SK-N-MC (cell line): ENCODE data around the gene ARSB.

Source experiments
- EZH2 ChIP-seq: fragments of 200-600 bp; sonication (generic); IDR thresholded peaks from one replicate; pipeline ENCODE4 v1.6.1; 2017; ENCODE audit warnings: antibody characterized with exemption
- FOXP2 ChIP-seq: optimal IDR thresholded peaks from 2 replicates; pipeline ENCODE3; 2011; ENCODE audit warnings: mild to moderate bottlenecking, moderate library complexity; ENCODE audit not compliant: insufficient read depth; ENCODE audit errors: extremely low read length, control extremely low read depth
- POLR2AphosphoS5 ChIP-seq: IDR thresholded peaks from 2 replicates; pipeline ENCODE4 v1.6.1; 2012; ENCODE audit warnings: mild to moderate bottlenecking, low read depth, low read length, borderline replicate concordance

DNA sequence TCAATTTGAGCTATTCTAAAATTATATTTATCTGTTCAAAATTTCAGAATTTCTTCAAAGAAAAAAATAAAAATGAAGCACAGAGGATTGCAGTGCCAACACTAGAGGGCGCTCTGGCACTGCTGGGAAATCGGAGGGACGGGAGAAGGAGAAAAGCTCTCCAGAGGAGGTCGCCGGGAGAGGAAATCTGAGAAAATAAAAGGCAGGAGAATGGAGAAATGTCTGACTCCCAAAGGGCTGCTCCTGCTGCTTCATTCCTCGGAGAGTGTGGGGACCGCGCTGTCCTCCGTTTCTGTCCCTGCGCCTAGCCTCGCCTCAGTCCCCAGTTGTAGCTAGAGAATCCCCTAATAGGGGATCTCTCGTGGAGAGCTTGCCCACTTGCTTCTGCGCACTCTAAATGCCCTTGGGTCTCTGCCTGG is 40.0 kb upstream of the ARSB start:
- no peak for TF ChIP-seq EZH2
- TF ChIP-seq POLR2AphosphoS5, result no peak
- no peak for TF ChIP-seq FOXP2
